ENCODE measurements around the gene UGGT1. TPM values are rescaled to one million over a fixed set of nuclear protein-coding genes. Genes with fewer than 3 reads are reported as not detected.

UGGT1 gene
- total and polyA plus RNA-seq, 9 donors = 7.1 to 42.5 (median 22.5) TPM

DNA sequence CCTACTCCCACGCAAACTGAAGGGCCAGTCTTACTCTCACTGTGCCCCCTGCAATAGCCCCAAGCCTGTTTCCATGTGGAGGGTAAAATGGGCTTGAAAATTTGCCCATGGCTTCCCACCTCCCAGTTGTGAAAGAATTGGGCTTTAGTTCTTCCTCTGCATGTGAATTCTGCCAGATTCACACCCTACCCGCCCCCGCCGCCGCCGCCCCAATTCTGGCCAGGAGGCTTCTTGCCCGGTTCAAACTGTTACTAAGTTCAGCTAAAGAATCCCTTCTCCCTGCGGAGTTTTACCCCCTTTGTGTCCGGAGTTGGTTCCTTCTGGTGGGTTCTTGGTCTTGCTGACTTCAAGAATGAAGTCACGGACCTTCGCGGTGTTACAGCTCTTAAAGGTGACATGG, 37.7 kb upstream of the UGGT1 start:
- Histone ChIP-seq H3K4me3 (no peak overlapping the region), H3K27me3 (no peaks in the 10 kb centered on the region), H3K36me3 (no peaks in the 10 kb centered on the region), H3K27ac (no peak overlapping the region), H3K4me1 (ENCODE audit: insufficient read depth) (no peaks in the 10 kb centered on the region), H3K9me3 (no peaks in the 10 kb centered on the region)
- no peak for DNase-seq
- TF ChIP-seq, protein P1, sequence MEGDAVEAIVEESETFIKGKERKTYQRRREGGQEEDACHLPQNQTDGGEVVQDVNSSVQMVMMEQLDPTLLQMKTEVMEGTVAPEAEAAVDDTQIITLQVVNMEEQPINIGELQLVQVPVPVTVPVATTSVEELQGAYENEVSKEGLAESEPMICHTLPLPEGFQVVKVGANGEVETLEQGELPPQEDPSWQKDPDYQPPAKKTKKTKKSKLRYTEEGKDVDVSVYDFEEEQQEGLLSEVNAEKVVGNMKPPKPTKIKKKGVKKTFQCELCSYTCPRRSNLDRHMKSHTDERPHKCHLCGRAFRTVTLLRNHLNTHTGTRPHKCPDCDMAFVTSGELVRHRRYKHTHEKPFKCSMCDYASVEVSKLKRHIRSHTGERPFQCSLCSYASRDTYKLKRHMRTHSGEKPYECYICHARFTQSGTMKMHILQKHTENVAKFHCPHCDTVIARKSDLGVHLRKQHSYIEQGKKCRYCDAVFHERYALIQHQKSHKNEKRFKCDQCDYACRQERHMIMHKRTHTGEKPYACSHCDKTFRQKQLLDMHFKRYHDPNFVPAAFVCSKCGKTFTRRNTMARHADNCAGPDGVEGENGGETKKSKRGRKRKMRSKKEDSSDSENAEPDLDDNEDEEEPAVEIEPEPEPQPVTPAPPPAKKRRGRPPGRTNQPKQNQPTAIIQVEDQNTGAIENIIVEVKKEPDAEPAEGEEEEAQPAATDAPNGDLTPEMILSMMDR (IDR thresholded peaks at IDR 0.05) = no peak
- no peak for TF ChIP-seq POLR2A (IDR thresholded peaks at IDR 0.05)
- TF ChIP-seq EP300 (IDR thresholded peaks at IDR 0.05) = no peak
- WGBS, 3 donors = 86 to 95% (median 90%) methylated on average over 12 of the region's 12 CpGs
- intact Hi-C loops (cut with DNase I) = no loop called here

DNA sequence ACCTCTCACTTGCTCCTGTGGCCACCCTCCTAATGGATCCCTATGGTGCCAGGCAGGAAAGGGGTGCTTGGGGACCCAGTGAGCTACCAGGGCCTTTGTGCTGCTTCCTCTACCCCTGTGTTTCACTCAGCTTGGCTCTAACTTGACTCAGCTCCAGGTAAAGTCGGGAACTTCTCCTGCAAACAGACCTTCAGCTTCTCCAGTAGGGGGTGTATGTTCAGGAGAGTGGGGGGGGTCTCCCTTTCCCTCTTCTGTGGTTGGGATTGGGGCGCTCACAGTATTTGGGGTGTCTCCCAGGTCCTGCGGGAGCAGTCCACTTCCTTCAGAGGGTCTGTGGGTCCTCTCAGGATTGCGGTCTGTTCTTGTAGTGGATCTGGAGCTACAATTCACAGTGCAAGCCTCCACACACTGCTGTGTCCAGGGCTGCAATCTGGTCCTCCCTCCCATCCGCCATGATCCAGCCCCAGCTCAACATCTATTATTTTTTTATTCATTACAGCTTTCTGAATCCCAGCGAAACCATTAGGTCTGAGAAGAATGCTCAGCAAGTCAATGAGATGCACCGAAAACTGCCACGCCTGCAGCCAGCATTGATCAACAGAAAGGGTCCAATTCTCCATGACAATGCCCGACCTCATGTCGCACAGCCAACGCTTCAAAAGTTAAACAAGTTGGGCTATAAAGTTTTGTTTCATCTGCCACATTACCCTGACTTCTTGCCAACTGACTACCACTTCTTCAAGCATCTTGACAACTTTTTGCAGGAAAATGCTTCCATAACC, 36.7 kb upstream of the UGGT1 start:
- Histone ChIP-seq H3K4me3 (no peak overlapping the region), H3K27me3 (no peaks in the 10 kb centered on the region), H3K4me1 (ENCODE audit: insufficient read depth) (no peaks in the 10 kb centered on the region), H3K36me3 (no peaks in the 10 kb centered on the region), H3K27ac (no peak overlapping the region), H3K9me3 (no peaks in the 10 kb centered on the region)
- TF ChIP-seq, protein P1 (IDR thresholded peaks at IDR 0.05) = no peak
- no peak for TF ChIP-seq EP300 (IDR thresholded peaks at IDR 0.05)
- TF ChIP-seq POLR2A (IDR thresholded peaks at IDR 0.05) = no peak
- no peak for DNase-seq
- 88 to 93% (median 92%) methylated on average over 11 of the region's 11 CpGs for WGBS, 3 donors
- intact Hi-C loops (cut with DNase I) = no loop called here

DNA sequence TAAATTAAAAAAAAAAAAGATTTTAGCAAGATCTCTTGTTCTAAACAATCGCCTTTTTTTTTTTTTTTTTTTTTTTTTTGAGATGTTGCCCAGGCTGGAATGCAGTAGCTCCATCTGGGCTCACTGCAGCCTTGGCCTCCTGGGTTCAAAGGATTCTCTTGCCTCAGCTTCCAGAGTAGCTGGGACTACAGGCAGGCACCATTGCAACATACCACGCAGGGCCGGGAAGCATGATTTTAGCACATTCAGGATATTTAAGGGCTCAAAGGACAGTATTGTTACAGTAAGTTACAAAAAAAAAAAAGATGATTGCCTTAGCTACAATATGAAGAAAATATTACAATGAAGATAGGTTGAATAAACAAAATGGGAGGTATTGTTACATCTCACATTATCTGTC, 33.7 kb upstream of the UGGT1 start:
- Histone ChIP-seq H3K9me3 (no peaks in the 10 kb centered on the region), H3K27ac (no peak overlapping the region), H3K4me3 (no peak overlapping the region), H3K4me1 (ENCODE audit: insufficient read depth) (no peaks in the 10 kb centered on the region), H3K27me3 (no peaks in the 10 kb centered on the region), H3K36me3 (no peaks in the 10 kb centered on the region)
- intact Hi-C loops (cut with DNase I) = no loop called here
- TF ChIP-seq, protein P1 (IDR thresholded peaks at IDR 0.05) = no peak
- TF ChIP-seq EP300 (IDR thresholded peaks at IDR 0.05) (no peak), POLR2A (IDR thresholded peaks at IDR 0.05) (no peak)
- WGBS, 3 donors = 24 to 53% (median 45%) methylated on average over 3 of the region's 3 CpGs
- no peak for DNase-seq

DNA sequence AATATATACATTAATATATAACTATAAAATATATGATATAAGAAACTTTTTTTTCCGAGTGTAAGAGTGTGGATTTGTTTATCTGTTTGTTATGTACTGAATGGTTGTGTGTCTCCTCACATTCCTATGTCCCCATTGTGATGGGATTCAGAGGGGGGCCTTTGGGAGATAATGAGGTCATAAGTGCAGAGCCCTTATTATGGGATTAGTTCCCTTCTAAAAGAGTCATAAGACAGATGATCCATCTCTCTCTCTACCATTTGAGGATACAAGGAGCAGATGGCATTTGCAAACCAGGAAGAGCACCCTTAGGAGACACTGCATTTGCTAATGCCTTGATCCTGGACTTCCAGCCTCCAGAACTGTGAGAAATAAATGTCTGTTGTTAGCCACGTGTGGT, 32.9 kb upstream of the UGGT1 start:
- Histone ChIP-seq H3K27me3 (no peaks in the 10 kb centered on the region), H3K4me1 (ENCODE audit: insufficient read depth) (no peaks in the 10 kb centered on the region), H3K4me3 (no peak overlapping the region), H3K27ac (no peak overlapping the region), H3K36me3 (no peaks in the 10 kb centered on the region), H3K9me3 (no peaks in the 10 kb centered on the region)
- TF ChIP-seq POLR2A (IDR thresholded peaks at IDR 0.05) = no peak
- TF ChIP-seq EP300 (IDR thresholded peaks at IDR 0.05) = no peak
- TF ChIP-seq, protein P1 (IDR thresholded peaks at IDR 0.05) = no peak
- no peak for DNase-seq
- intact Hi-C loops (cut with DNase I) = no loop called here
- WGBS, 3 donors = 22 to 62% (median 46%) methylated on average over 2 of the region's 2 CpGs
